HEK293 (cell line): ENCODE measurements around the gene DCUN1D2.

Experiments
- GLIS1 ChIP-seq: fragments of 450-650 bp; formaldehyde crosslinking; IDR thresholded peaks from 2 replicates; pipeline ENCODE4 v1.5.1; 2016; ENCODE audit warnings: missing biosample characterization, missing genetic modification characterization
- SP2 ChIP-seq: fragments of 450-650 bp; formaldehyde crosslinking; IDR thresholded peaks from 2 replicates; pipeline ENCODE4 v1.5.1; 2016; ENCODE audit warnings: missing biosample characterization, missing genetic modification characterization
- SP7 ChIP-seq: fragments of 450-650 bp; formaldehyde crosslinking; IDR thresholded peaks from 2 replicates; pipeline ENCODE4 v1.5.1; 2016; ENCODE audit warnings: missing biosample characterization, missing genetic modification characterization
- TRIM28 ChIP-seq: IDR thresholded peaks from 2 replicates; pipeline ENCODE4 v1.6.1; 2011; ENCODE audit warnings: low read length, control low read depth, borderline replicate concordance
- ZNF114 ChIP-seq: fragments of 450-650 bp; formaldehyde crosslinking; IDR thresholded peaks from 2 replicates; pipeline ENCODE4 v1.5.0; 2017; ENCODE audit warnings: missing biosample characterization, missing genetic modification characterization
- ZNF16 ChIP-seq: fragments of 450-650 bp; formaldehyde crosslinking; IDR thresholded peaks from 2 replicates; pipeline ENCODE4 v1.5.1; 2016; ENCODE audit warnings: low read depth, missing biosample characterization, missing genetic modification characterization
- ZNF211 ChIP-seq: fragments of 450-650 bp; formaldehyde crosslinking; IDR thresholded peaks from 2 replicates; pipeline ENCODE4 v1.5.1; 2016; ENCODE audit warnings: low read depth, missing biosample characterization, missing genetic modification characterization
- ZNF221 ChIP-seq: fragments of 450-650 bp; formaldehyde crosslinking; IDR thresholded peaks from 2 replicates; pipeline ENCODE4 v1.5.1; 2017; ENCODE audit warnings: missing biosample characterization, missing genetic modification characterization, borderline replicate concordance
- ZNF23 ChIP-seq: fragments of 450-650 bp; formaldehyde crosslinking; IDR thresholded peaks from 2 replicates; pipeline ENCODE4 v1.5.1; 2016; ENCODE audit warnings: missing biosample characterization, missing genetic modification characterization, borderline replicate concordance
- ZNF423 ChIP-seq: fragments of 450-650 bp; formaldehyde crosslinking; IDR thresholded peaks from 2 replicates; pipeline ENCODE4 v1.5.1; 2016; ENCODE audit warnings: missing biosample characterization, missing genetic modification characterization
- ZNF473 ChIP-seq: fragments of 450-650 bp; formaldehyde crosslinking; IDR thresholded peaks from 2 replicates; pipeline ENCODE4 v1.5.1; 2017; ENCODE audit warnings: missing biosample characterization, missing genetic modification characterization
- ZNF560 ChIP-seq: fragments of 450-650 bp; formaldehyde crosslinking; IDR thresholded peaks from 2 replicates; pipeline ENCODE4 v1.5.1; 2017; ENCODE audit warnings: missing biosample characterization, missing genetic modification characterization, borderline replicate concordance
- ZNF610 ChIP-seq: fragments of 450-650 bp; formaldehyde crosslinking; IDR thresholded peaks from 2 replicates; pipeline ENCODE4 v1.5.1; 2016; ENCODE audit warnings: missing biosample characterization, missing genetic modification characterization, borderline replicate concordance
- ZNF621 ChIP-seq: fragments of 450-650 bp; formaldehyde crosslinking; IDR thresholded peaks from 2 replicates; pipeline ENCODE4 v1.5.1; 2017; ENCODE audit warnings: missing biosample characterization, missing genetic modification characterization
- ZNF670 ChIP-seq: fragments of 450-650 bp; formaldehyde crosslinking; IDR thresholded peaks from 2 replicates; pipeline ENCODE4 v1.5.1; 2016; ENCODE audit warnings: missing biosample characterization, missing genetic modification characterization, low read depth
- ZSCAN30 ChIP-seq: fragments of 450-650 bp; IDR thresholded peaks from 2 replicates; pipeline ENCODE4 v1.5.1; 2018; ENCODE audit warnings: missing biosample characterization, mild to moderate bottlenecking, missing genetic modification characterization, moderate library complexity
- TF ChIP-seq, protein P1 (sequence below): fragments of 450-650 bp; IDR thresholded peaks from 2 replicates; pipeline ENCODE4 v1.5.1; 2018; ENCODE audit warnings: missing biosample characterization, mild to moderate bottlenecking, missing genetic modification characterization
- TF ChIP-seq, protein P2 (sequence below): fragments of 450-650 bp; formaldehyde crosslinking; optimal IDR thresholded peaks from 2 replicates; pipeline ENCODE3; 2016; ENCODE audit warnings: missing biosample characterization, mild to moderate bottlenecking, missing genetic modification characterization
- TF ChIP-seq, protein P3 (sequence below): fragments of 450-650 bp; formaldehyde crosslinking; IDR thresholded peaks from 2 replicates; pipeline ENCODE4 v1.5.1; 2016; ENCODE audit warnings: missing biosample characterization, missing genetic modification characterization
- TF ChIP-seq, protein P4 (sequence below): fragments of 450-650 bp; formaldehyde crosslinking; IDR thresholded peaks from 2 replicates; pipeline ENCODE4 v1.5.1; 2016; ENCODE audit warnings: missing biosample characterization, missing genetic modification characterization
- TF ChIP-seq, protein P5 (sequence below): fragments of 450-650 bp; IDR thresholded peaks from 2 replicates; pipeline ENCODE4 v1.5.1; 2018; ENCODE audit warnings: missing biosample characterization, missing genetic modification characterization
- TF ChIP-seq, protein P6 (sequence below): fragments of 450-650 bp; formaldehyde crosslinking; IDR thresholded peaks from 2 replicates; pipeline ENCODE4 v1.5.1; 2017; ENCODE audit warnings: missing biosample characterization, missing genetic modification characterization
- TF ChIP-seq, protein P7 (sequence below): fragments of 450-650 bp; formaldehyde crosslinking; IDR thresholded peaks from 2 replicates; pipeline ENCODE4 v1.5.1; 2016; ENCODE audit warnings: missing biosample characterization, missing genetic modification characterization

Gene DCUN1D2

DNA sequence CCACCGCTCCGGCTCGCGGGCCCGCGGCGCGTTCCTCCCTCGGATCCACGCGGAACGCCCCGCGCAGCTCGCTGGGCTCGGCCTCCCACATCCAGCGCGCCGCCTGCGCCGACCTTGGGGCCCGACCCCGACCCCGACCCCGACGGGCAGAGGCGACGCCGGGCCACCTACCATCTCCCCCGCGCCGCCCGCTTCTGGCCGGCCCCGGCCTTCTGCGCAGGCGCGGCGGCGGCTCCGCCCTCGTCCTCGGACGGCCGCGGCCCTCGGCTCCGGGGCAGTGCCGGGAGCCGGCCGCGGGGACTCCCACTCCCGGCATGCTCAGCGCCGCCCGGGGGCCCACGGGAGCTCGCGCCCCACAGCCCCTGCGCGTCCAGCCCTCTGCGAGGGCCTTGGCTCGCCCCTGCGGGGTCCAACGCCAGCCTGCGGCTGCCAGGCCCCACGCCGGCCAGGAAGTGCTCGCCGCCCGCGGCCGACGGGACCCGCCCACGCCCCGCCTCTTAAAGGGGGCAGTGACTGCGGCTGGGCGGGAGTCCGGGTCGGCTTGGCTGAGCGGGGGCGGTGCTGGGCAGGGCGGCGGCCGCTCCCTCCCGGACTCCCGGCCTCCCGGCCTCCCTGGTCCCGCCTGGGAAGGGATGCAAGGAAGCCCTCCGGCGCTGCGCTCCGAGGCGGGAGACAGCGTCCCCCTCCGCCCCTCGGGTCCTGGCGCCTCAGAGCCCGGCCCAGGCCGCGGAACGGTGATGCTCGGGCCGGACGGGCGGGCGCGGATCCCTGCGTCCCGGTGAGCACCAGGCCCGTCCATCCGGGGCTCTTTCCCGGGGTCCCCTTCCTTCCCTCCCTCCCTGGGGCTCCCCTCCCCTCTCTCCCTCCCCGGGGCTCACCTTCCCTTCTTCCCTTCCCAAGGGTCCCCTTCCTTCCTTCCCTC, at the start of gene DCUN1D2 (continued):
- TF ChIP-seq ZNF114 (tag by site-specific recombination) (no peak), SP2 (tag by site-specific recombination) (peak; percentile 75), ZNF621 (tag by site-specific recombination) (no peak), ZNF16 (tag by site-specific recombination) (no peak), ZNF670 (tag by site-specific recombination) (no peak), GLIS1 (peak; percentile 77), ZNF560 (no peak), ZSCAN30 (no peak; the same call in none of the 2 replicates), ZNF23 (tag by site-specific recombination) (no peak), ZNF211 (tag by site-specific recombination) (no peak), ZNF473 (tag by site-specific recombination) (no peak), ZNF610 (no peak), ZNF423 (peak; percentile 30; the same call in 1 of the 2 replicates), ZNF221 (tag by site-specific recombination) (no peak), TRIM28 (no peak), SP7 (tag by site-specific recombination) (peak; percentile 53; the same call in 1 of the 2 replicates)
- TF ChIP-seq, protein P1, sequence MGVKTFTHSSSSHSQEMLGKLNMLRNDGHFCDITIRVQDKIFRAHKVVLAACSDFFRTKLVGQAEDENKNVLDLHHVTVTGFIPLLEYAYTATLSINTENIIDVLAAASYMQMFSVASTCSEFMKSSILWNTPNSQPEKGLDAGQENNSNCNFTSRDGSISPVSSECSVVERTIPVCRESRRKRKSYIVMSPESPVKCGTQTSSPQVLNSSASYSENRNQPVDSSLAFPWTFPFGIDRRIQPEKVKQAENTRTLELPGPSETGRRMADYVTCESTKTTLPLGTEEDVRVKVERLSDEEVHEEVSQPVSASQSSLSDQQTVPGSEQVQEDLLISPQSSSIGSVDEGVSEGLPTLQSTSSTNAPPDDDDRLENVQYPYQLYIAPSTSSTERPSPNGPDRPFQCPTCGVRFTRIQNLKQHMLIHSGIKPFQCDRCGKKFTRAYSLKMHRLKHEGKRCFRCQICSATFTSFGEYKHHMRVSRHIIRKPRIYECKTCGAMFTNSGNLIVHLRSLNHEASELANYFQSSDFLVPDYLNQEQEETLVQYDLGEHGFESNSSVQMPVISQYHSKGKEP (tag by site-specific recombination): peak; percentile 68; the same call in 1 of the 2 replicates
- TF ChIP-seq, protein P2, sequence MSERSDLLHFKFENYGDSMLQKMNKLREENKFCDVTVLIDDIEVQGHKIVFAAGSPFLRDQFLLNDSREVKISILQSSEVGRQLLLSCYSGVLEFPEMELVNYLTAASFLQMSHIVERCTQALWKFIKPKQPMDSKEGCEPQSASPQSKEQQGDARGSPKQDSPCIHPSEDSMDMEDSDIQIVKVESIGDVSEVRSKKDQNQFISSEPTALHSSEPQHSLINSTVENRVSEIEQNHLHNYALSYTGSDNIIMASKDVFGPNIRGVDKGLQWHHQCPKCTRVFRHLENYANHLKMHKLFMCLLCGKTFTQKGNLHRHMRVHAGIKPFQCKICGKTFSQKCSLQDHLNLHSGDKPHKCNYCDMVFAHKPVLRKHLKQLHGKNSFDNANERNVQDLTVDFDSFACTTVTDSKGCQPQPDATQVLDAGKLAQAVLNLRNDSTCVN (tag by site-specific recombination): peak; percentile 66
- TF ChIP-seq, protein P3, sequence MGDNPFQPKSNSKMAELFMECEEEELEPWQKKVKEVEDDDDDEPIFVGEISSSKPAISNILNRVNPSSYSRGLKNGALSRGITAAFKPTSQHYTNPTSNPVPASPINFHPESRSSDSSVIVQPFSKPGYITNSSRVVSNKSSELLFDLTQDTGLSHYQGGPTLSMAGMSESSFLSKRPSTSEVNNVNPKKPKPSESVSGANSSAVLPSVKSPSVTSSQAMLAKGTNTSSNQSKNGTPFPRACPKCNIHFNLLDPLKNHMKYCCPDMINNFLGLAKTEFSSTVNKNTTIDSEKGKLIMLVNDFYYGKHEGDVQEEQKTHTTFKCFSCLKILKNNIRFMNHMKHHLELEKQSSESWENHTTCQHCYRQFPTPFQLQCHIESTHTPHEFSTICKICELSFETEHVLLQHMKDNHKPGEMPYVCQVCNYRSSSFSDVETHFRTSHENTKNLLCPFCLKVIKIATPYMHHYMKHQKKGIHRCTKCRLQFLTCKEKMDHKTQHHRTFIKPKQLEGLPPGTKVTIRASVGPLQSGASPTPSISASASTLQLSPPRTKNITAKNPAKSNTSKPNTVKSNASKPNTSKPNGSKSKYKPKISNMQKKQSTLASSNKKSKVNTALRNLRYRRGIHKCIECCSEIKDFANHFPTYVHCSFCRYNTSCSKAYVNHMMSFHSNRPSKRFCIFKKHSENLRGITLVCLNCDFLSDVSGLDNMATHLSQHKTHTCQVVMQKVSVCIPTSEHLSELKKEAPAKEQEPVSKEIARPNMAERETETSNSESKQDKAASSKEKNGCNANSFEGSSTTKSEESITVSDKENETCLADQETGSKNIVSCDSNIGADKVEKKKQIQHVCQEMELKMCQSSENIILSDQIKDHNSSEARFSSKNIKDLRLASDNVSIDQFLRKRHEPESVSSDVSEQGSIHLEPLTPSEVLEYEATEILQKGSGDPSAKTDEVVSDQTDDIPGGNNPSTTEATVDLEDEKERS (tag by site-specific recombination): no peak
- TF ChIP-seq, protein P4, sequence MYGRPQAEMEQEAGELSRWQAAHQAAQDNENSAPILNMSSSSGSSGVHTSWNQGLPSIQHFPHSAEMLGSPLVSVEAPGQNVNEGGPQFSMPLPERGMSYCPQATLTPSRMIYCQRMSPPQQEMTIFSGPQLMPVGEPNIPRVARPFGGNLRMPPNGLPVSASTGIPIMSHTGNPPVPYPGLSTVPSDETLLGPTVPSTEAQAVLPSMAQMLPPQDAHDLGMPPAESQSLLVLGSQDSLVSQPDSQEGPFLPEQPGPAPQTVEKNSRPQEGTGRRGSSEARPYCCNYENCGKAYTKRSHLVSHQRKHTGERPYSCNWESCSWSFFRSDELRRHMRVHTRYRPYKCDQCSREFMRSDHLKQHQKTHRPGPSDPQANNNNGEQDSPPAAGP (tag by site-specific recombination): 0 out of 2 replicates have a peak, but pooled peaks have one; percentile 29
- TF ChIP-seq, protein P5, sequence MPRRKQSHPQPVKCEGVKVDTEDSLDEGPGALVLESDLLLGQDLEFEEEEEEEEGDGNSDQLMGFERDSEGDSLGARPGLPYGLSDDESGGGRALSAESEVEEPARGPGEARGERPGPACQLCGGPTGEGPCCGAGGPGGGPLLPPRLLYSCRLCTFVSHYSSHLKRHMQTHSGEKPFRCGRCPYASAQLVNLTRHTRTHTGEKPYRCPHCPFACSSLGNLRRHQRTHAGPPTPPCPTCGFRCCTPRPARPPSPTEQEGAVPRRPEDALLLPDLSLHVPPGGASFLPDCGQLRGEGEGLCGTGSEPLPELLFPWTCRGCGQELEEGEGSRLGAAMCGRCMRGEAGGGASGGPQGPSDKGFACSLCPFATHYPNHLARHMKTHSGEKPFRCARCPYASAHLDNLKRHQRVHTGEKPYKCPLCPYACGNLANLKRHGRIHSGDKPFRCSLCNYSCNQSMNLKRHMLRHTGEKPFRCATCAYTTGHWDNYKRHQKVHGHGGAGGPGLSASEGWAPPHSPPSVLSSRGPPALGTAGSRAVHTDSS (tag by site-specific recombination): no peak
- TF ChIP-seq, protein P6, sequence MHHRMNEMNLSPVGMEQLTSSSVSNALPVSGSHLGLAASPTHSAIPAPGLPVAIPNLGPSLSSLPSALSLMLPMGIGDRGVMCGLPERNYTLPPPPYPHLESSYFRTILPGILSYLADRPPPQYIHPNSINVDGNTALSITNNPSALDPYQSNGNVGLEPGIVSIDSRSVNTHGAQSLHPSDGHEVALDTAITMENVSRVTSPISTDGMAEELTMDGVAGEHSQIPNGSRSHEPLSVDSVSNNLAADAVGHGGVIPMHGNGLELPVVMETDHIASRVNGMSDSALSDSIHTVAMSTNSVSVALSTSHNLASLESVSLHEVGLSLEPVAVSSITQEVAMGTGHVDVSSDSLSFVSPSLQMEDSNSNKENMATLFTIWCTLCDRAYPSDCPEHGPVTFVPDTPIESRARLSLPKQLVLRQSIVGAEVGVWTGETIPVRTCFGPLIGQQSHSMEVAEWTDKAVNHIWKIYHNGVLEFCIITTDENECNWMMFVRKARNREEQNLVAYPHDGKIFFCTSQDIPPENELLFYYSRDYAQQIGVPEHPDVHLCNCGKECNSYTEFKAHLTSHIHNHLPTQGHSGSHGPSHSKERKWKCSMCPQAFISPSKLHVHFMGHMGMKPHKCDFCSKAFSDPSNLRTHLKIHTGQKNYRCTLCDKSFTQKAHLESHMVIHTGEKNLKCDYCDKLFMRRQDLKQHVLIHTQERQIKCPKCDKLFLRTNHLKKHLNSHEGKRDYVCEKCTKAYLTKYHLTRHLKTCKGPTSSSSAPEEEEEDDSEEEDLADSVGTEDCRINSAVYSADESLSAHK (tag by site-specific recombination): no peak
- TF ChIP-seq, protein P7, sequence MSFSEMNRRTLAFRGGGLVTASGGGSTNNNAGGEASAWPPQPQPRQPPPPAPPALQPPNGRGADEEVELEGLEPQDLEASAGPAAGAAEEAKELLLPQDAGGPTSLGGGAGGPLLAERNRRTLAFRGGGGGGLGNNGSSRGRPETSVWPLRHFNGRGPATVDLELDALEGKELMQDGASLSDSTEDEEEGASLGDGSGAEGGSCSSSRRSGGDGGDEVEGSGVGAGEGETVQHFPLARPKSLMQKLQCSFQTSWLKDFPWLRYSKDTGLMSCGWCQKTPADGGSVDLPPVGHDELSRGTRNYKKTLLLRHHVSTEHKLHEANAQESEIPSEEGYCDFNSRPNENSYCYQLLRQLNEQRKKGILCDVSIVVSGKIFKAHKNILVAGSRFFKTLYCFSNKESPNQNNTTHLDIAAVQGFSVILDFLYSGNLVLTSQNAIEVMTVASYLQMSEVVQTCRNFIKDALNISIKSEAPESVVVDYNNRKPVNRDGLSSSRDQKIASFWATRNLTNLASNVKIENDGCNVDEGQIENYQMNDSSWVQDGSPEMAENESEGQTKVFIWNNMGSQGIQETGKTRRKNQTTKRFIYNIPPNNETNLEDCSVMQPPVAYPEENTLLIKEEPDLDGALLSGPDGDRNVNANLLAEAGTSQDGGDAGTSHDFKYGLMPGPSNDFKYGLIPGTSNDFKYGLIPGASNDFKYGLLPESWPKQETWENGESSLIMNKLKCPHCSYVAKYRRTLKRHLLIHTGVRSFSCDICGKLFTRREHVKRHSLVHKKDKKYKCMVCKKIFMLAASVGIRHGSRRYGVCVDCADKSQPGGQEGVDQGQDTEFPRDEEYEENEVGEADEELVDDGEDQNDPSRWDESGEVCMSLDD: no peak
